Suprapubic skin (tissue), 4 donors: ENCODE data around the gene DGLUCY.

Source experiments
- EP300 ChIP-seq: sonication (generic); formaldehyde crosslinking; IDR thresholded peaks from one replicate; pipeline ENCODE4 v1.6.1; 2017; ENCODE audit warnings: antibody characterized with exemption
- POLR2A ChIP-seq, 2 donors: fragments of 450-650 bp; IDR thresholded peaks; one replicate each; pipeline ENCODE4 v1.6.1; 2017; ENCODE audit warnings: antibody characterized with exemption in 2 of 2, mild to moderate bottlenecking in 2 of 2, moderate library complexity in 2 of 2
- POLR2AphosphoS5 ChIP-seq, 3 donors: sonication (generic); formaldehyde crosslinking; IDR thresholded peaks; one replicate each; pipeline ENCODE4 v1.6.1; 2017; ENCODE audit warnings: antibody characterized with exemption in 3 of 3
- TF ChIP-seq, protein P1 (sequence below), 2 donors: fragments of 200-600 bp in 1 of 2; fragments of 450-650 bp in 1 of 2; sonication (generic) in 1 of 2; IDR thresholded peaks; one replicate each; pipeline ENCODE4 v1.5.1; 2016 to 2019; ENCODE audit warnings: antibody characterized with exemption in 2 of 2, mild to moderate bottlenecking in 1 of 2, moderate library complexity in 1 of 2

DNA sequence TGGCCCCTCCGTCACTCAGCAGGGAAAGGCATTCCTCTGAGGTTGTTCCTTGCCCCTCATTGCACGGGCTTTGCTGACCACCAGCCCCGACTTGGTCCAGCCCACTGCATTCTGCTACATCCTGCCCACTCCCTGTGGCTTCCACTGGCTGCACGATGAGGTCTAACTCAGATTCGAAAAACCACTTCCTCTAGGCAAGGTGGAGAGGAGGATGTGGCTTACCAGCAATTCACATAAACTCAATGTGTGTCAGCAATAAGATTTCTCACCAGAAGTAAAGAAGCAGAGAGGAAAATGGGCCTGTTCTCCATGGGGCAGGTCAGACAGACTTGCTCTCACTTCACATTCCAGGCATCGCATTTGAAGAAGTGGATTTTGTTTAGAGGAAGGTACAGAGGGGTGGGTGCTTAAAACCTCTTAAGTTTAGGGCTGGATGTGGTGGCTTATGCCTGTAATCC, 115.9 kb downstream of the DGLUCY start:
- TF ChIP-seq POLR2A (IDR thresholded peaks at IDR 0.05) (no peak), EP300 (no peak), POLR2AphosphoS5 (IDR thresholded peaks at IDR 0.05) (no peak)
- TF ChIP-seq, protein P1, sequence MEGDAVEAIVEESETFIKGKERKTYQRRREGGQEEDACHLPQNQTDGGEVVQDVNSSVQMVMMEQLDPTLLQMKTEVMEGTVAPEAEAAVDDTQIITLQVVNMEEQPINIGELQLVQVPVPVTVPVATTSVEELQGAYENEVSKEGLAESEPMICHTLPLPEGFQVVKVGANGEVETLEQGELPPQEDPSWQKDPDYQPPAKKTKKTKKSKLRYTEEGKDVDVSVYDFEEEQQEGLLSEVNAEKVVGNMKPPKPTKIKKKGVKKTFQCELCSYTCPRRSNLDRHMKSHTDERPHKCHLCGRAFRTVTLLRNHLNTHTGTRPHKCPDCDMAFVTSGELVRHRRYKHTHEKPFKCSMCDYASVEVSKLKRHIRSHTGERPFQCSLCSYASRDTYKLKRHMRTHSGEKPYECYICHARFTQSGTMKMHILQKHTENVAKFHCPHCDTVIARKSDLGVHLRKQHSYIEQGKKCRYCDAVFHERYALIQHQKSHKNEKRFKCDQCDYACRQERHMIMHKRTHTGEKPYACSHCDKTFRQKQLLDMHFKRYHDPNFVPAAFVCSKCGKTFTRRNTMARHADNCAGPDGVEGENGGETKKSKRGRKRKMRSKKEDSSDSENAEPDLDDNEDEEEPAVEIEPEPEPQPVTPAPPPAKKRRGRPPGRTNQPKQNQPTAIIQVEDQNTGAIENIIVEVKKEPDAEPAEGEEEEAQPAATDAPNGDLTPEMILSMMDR (IDR thresholded peaks at IDR 0.05): no peak
